SK-N-SH treated with all-trans-retinoic acid at 6 μM for 48 hours (cell line): ENCODE data around the gene PRAMEF1.

Source experiments
- ARNTL ChIP-seq: fragments of 450-650 bp; formaldehyde crosslinking; IDR thresholded peaks from 2 replicates; pipeline ENCODE4 v1.5.0; 2020; ENCODE audit warnings: low read depth, mild to moderate bottlenecking, moderate library complexity, borderline replicate concordance
- CSRNP3 ChIP-seq: fragments of 250-450 bp; sonication (Bioruptor Pico); IDR thresholded peaks from 2 replicates; pipeline ENCODE4 v1.5.1; 2021; ENCODE audit warnings: mild to moderate bottlenecking, moderate library complexity
- ISL1 ChIP-seq: fragments of 250-450 bp; sonication (Bioruptor Pico); IDR thresholded peaks from 2 replicates; pipeline ENCODE4 v2.1.2; 2022; ENCODE audit warnings: mild to moderate bottlenecking, moderate library complexity
- OSR1 ChIP-seq: fragments of 250-450 bp; sonication (Bioruptor Pico); IDR thresholded peaks from 2 replicates; pipeline ENCODE4 v1.8.0; 2022; ENCODE audit warnings: moderate library complexity, mild to moderate bottlenecking, inconsistent platforms
- PATZ1 ChIP-seq: fragments of 250-450 bp; sonication (Bioruptor Pico); IDR thresholded peaks from 2 replicates; pipeline ENCODE4 v1.8.0; 2020; ENCODE audit warnings: mild to moderate bottlenecking, moderate library complexity, borderline replicate concordance
- POU6F1 ChIP-seq: fragments of 250-450 bp; sonication (Bioruptor Pico); IDR thresholded peaks from 2 replicates; pipeline ENCODE4 v1.8.0; 2021; ENCODE audit warnings: low read depth, mild to moderate bottlenecking, moderate library complexity, borderline replicate concordance
- PPARA ChIP-seq: fragments of 250-450 bp; sonication (Bioruptor Pico); IDR thresholded peaks from 2 replicates; pipeline ENCODE4 v1.5.0; 2020; ENCODE audit warnings: mild to moderate bottlenecking, borderline replicate concordance
- SNAI2 ChIP-seq: fragments of 250-450 bp; sonication (Bioruptor Pico); IDR thresholded peaks from 2 replicates; pipeline ENCODE4 v1.5.0; 2020; ENCODE audit warnings: mild to moderate bottlenecking, moderate library complexity
- TCF4 ChIP-seq: fragments of 250-450 bp; sonication (Bioruptor Pico); IDR thresholded peaks from 2 replicates; pipeline ENCODE4 v1.8.0; 2021; ENCODE audit warnings: mild to moderate bottlenecking, moderate library complexity, borderline replicate concordance
- TOX ChIP-seq: fragments of 250-450 bp; sonication (Bioruptor Pico); IDR thresholded peaks from 2 replicates; pipeline ENCODE4 v1.8.0; 2021; ENCODE audit warnings: mild to moderate bottlenecking, moderate library complexity, borderline replicate concordance
- ZC3H10 ChIP-seq: fragments of 250-450 bp; sonication (Bioruptor Pico); IDR thresholded peaks from 2 replicates; pipeline ENCODE4 v1.5.1; 2021; ENCODE audit warnings: mild to moderate bottlenecking, moderate library complexity
- ZFP30 ChIP-seq: fragments of 450-650 bp; formaldehyde crosslinking; IDR thresholded peaks from 2 replicates; pipeline ENCODE4 v1.5.0; 2022; ENCODE audit warnings: mild to moderate bottlenecking, moderate library complexity
- ZNF70 ChIP-seq: fragments of 450-650 bp; formaldehyde crosslinking; IDR thresholded peaks from 2 replicates; pipeline ENCODE4 v1.5.0; 2020; ENCODE audit warnings: mild to moderate bottlenecking, moderate library complexity

GRCh38 chr1:12748778-12749355 is 42.3 kb upstream of the PRAMEF1 start:
- TF ChIP-seq ZNF70 (no peak), PATZ1 (no peak), SNAI2 (CRISPR knock-in tag) (no peak), ZFP30 (CRISPR knock-in tag) (no peak), TOX (no peak), ZC3H10 (no peak), PPARA (CRISPR knock-in tag) (no peak), CSRNP3 (CRISPR knock-in tag) (no peak), ISL1 (no peak), OSR1 (CRISPR knock-in tag) (no peak), ARNTL (CRISPR knock-in tag) (no peak), POU6F1 (CRISPR knock-in tag) (no peak), TCF4 (no peak)
